Activated CD4-positive, alpha-beta T cell treated with anti-CD3 and anti-CD28 coated beads for 24 hours (primary cell): Measurements from ENCODE around the gene SEMG1.

Source experiments
- DNase-seq, 2 donors: peaks; one replicate each; pipeline ENCODE4 v3.0.0-alpha.2; 2020; ENCODE audit warnings: low read depth in 2 of 2

The SEMG1 gene

GRCh38 chr20:45206725-45207124 lies at the start of gene SEMG1:
SEMG1 (plus strand) TSS chr20:45207033; CDS start chr20:45207054, 21 bp downstream.
- DNase-seq = no peak

- no peak for DNase-seq
Measured at GRCh38 chr20:45157962-45158361, 48.9 kb upstream of the SEMG1 start.

GRCh38 chr20:45163083-45163803 lies 43.6 kb upstream of the SEMG1 start:
- no peak for DNase-seq

GRCh38 chr20:45164906-45165305 lies 41.9 kb upstream of the SEMG1 start:
- no peak for DNase-seq

- DNase-seq = no peak
Measured at GRCh38 chr20:45173522-45173921, 33.3 kb upstream of the SEMG1 start.

GRCh38 chr20:45174434-45175364 lies 32.1 kb upstream of the SEMG1 start, which contains the start of gene PI3:
PI3 (plus strand) TSS chr20:45174902; CDS start chr20:45174923, 21 bp downstream.
- no peak for DNase-seq

- DNase-seq = no peak
Measured at GRCh38 chr20:45176526-45177267, 30.1 kb upstream of the SEMG1 start.

- no peak for DNase-seq
Measured at GRCh38 chr20:45179166-45179565, 27.7 kb upstream of the SEMG1 start.

- DNase-seq = no peak
Measured at GRCh38 chr20:45181639-45182038, 25.2 kb upstream of the SEMG1 start.

- DNase-seq = no peak
Measured at GRCh38 chr20:45183084-45183483, 23.7 kb upstream of the SEMG1 start.

GRCh38 chr20:45187693-45188092 lies 19.1 kb upstream of the SEMG1 start:
- DNase-seq = no peak

- no peak for DNase-seq
Measured at GRCh38 chr20:45189067-45189609, 17.7 kb upstream of the SEMG1 start.

GRCh38 chr20:45189861-45190260 lies 17.0 kb upstream of the SEMG1 start:
- no peak for DNase-seq

GRCh38 chr20:45191926-45192325 lies 14.9 kb upstream of the SEMG1 start:
- DNase-seq = no peak

GRCh38 chr20:45193331-45193730 lies 13.5 kb upstream of the SEMG1 start:
- DNase-seq = no peak

GRCh38 chr20:45209924-45210323 lies 3.1 kb downstream of the SEMG1 start:
- DNase-seq = no peak

GRCh38 chr20:45211569-45212474 lies 5.0 kb downstream of the SEMG1 start:
- DNase-seq = no peak

- DNase-seq = no peak
Measured at GRCh38 chr20:45212836-45213235, 6.0 kb downstream of the SEMG1 start.

- DNase-seq = no peak
Measured at GRCh38 chr20:45218124-45218523, 11.3 kb downstream of the SEMG1 start.

GRCh38 chr20:45218636-45219035 lies 11.8 kb downstream of the SEMG1 start:
- DNase-seq = no peak

- no peak for DNase-seq
Measured at GRCh38 chr20:45221076-45221475, 14.2 kb downstream of the SEMG1 start, which contains the start of gene SEMG2. SEMG2 (plus strand) TSS chr20:45221373; CDS start chr20:45221390, 17 bp downstream.
